Left ventricle myocardium superior (tissue), 1 donor: ENCODE measurements around the gene FKBP14. TPM values are rescaled to one million over a fixed set of nuclear protein-coding genes. Genes with fewer than 3 reads are reported as not detected.
"Not testable (repeated sequence)": the region's sequence is repeated elsewhere in the genome, so short reads cannot be mapped to it uniquely, and the experiment has no call there.

Experiments used
- ATAC-seq: fragments of 200-7000 bp; cut with Tn5 transposase; one replicate; pipeline ENCODE4 v1.9.1; 2020; ENCODE audit warnings: mild to moderate bottlenecking, moderate library complexity
- DNase-seq: peaks from one replicate; pipeline ENCODE4 v3.0.0-alpha.2; 2020
- intact Hi-C: fragments of 100-400 bp; cut with micrococcal nuclease; formaldehyde crosslinking; loops from one replicate; pipeline ENCODE4 v1.11.0; 2022
- total RNA-seq: library from RNA; stranded (reverse); fragmentation: NEBNext Ultra II Directional; extraction: Animal tissue kit (Norgen Biotek cat#: 25700); gene quantifications from one replicate; pipeline ENCODE4 v1.2.1, GENCODE V29; 2021
- donor health status: DM: no; HTN: yes; CAD: no; lungs with severe emphysema.

The FKBP14 gene
- total RNA-seq, 1 donor from 2014 or later = 12.8 TPM

GRCh38 chr7:29971566-29972314 is 54.8 kb downstream of the FKBP14 start:
- intact Hi-C loops = no loop called here
- ATAC-seq (no peak), DNase-seq (no peak)

- ATAC-seq = no peak
- DNase-seq = no peak
- intact Hi-C loops = no loop called here
These were observed 56.3 kb downstream of the FKBP14 start for GRCh38 chr7:29970158-29970557.

- DNase-seq = no peak
- intact Hi-C loops = no loop called here
- ATAC-seq = no peak
These were observed 56.8 kb downstream of the FKBP14 start for GRCh38 chr7:29969738-29970137.

- ATAC-seq (no peak), DNase-seq (no peak)
- intact Hi-C loops = no loop called here
These were observed 57.7 kb downstream of the FKBP14 start for GRCh38 chr7:29968683-29969395.

GRCh38 chr7:29965030-29965429 is 61.5 kb downstream of the FKBP14 start:
- intact Hi-C loops = no loop called here
- no peak for DNase-seq
- no peak for ATAC-seq

- ATAC-seq (no peak), DNase-seq (no peak)
- intact Hi-C loops = no loop called here
These were observed 64.5 kb downstream of the FKBP14 start for GRCh38 chr7:29962035-29962434.

- DNase-seq, intact Hi-C loops, ATAC-seq: not testable (repeated sequence)
These were observed 64.9 kb downstream of the FKBP14 start for GRCh38 chr7:29961611-29962010.

Other genes starting within 250 kb of the FKBP14 start
- 6.2 TPM for gene WIPF3, start 220.2 kb downstream of the FKBP14 start, total RNA-seq
- 18.7 TPM for gene SCRN1, start 36.9 kb downstream of the FKBP14 start, total RNA-seq
- 3.4 TPM for gene PLEKHA8, start 1.7 kb upstream of the FKBP14 start, total RNA-seq
- 18.8 TPM for gene MTURN, start 108.3 kb upstream of the FKBP14 start, total RNA-seq